GM18520 (cell line): ENCODE measurements around the gene BCAS4.

Source experiments
- ATAC-seq: cut with Tn5 transposase; IDR thresholded peaks from one replicate; pipeline ENCODE4 v1.9.1; 2021; ENCODE audit not compliant: unreplicated experiment

Gene BCAS4

DNA sequence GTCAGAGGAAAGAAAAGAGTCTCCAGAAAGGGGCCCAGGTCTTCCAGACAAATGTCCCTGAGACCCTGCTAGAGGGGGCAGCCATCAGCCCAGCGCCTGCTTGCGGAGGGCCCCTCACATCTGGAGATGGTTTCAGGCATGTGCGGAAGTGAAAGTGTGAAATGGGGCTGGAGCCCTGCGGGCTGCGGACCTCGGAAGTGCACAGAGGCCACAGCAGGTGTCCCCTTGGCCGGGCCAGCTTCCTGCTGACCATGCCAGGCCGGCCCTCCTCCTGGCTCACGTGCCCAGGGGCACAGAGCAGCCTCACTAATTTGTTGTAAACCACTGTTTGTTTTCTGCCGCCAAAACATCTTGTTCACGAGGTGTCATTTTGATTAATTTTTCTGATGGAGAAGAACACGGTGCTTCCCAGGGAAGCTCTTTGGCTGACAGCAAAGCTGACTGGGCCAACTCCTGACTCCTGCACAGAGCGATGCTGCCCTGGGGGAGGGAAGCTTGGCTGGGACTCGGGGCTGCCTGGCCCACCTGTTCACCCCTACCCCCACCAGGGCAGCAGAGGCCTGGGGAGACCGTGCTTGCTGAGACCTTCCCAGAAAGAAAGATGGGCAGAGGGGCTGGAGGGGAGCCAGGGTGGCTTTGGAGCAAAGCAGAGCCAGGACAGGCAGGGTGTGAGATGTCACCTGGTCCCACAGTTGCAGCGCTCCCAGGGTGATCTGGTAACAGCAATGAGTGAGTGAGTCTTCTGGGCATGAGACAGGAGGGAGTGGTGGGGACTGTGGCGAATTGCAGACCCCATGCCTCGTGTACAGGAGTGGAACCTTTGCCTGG is 54.2 kb downstream of the BCAS4 start:
- no peak for ATAC-seq

DNA sequence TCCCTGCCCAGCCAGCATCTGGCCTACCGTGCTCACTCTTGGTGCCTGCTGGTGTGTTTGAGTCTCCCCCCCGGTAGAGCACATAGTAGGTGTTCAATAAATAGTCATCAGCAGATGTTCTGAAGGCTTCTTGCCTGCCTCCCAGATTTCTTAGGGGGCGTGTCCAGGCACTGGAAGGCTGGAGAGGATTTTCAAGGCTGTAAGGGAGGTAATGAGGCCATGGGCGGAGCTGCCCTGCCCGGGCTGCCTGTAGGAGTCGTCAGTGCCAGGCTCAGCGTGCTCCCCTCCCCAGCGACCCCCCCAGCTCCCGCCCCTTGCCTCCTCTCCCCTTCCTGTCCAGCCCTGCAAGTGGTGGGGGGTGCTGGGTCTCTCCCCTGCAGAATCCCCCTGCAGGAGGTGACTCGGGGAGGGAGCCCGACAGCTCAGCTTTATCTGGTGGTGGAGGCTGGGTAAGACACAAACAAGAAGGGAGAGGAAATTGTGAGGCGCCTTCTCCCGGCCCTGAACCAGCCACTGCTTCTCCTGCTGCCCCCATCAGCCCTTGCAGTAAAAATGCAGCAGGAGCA is 55.9 kb downstream of the BCAS4 start:
- no peak for ATAC-seq

DNA sequence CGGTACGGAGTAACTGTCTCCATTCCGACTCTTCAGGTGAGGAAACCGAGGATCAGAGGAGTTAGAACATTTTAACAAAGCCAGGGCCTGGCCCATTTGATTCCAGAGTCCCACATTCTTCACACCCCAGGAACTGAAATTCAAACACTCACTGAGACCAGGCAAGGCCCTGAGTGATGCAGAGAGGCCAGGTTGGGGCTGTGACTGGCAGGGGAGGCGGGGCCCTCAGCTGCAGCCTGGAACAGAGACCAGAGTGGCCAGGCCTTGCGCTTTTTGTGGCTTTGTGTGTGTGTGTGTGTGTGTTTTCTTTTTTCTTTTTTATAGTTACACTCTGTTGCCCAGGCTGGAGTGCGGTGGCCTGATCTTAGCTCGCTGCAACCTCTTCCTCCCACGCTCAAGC is 57.2 kb downstream of the BCAS4 start:
- ATAC-seq = no peak

DNA sequence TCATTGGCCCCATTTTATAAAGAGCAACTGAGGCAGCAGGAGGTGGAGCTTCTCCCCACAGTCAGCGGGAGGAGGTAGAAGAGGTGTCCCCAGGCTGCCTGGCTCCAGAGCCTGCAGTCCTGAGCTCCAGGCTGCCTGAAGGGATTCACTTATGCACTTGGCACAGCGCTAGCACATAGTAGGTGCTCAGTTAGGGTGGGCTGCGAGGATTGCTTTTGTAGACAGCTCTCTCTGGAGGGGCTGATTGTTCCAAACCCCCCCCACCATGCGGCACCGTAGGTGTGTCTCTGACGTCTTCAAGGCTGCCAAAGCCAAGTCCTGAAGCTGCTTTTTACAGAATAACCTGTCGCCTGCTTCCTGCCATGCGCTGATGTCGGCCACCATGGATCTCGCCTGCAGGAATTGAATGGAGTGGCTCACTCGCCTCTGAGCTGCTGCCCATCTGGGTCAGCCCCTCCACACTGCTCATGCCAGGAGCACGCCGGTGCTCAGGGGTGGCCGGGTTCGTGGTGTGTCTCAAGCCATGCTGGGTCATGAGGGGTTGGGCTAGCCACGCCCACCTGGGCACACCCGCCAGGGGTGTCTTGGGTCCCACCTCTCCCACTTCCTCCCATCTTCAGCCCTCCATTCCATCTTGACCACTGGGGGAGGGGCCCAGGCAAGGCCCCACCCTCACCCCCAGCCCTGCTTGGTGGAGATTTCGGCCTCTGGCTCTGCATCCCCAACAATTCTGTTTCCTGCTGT is 59.8 kb downstream of the BCAS4 start:
- no peak for ATAC-seq

DNA sequence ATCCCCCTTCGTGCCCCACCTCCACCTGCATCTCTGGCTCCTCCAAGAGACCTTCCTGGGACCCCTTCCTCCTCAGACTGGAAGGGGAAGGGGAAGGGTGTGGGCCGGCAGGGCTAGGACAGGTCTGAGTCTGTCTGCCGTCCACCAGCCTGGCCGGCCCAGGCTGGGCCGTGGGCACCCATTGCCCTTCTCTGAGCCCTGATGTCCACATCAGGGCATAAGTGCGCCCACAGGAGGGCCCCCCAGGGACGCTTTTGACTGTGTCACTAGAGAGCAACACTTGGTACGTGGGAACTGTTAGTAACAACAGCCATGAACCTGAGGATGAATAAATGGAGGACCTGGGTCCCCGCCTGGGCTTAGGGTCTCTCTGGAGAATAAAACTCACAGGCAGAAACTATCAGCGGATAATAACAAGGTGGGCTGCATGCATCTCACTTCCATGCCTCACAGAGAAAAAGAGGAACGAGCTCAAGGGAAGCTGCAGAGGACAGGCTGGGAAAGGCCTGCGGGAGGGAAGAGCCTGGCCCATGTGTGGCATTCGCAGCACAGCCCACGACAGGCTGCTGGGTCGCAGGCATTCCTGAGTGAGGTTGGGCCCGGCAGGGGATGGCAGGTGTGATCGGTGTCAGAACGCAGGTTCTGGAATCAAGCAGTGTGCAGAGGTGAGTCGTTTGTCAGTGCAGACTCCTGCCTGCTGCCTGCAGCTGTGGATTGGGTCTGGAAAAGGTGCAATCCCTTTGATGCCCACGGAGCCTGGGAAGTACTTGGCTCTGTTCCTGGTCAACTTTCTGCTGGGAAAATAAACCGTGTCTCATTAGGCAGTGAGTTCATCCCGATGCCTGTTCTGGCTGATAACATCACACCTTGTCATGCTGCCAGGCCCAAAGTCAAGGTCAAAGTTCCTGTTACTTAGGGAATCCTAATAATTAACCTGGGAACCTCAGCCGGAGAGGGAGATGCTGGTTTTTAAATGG is 60.9 kb downstream of the BCAS4 start:
- ATAC-seq = no peak

DNA sequence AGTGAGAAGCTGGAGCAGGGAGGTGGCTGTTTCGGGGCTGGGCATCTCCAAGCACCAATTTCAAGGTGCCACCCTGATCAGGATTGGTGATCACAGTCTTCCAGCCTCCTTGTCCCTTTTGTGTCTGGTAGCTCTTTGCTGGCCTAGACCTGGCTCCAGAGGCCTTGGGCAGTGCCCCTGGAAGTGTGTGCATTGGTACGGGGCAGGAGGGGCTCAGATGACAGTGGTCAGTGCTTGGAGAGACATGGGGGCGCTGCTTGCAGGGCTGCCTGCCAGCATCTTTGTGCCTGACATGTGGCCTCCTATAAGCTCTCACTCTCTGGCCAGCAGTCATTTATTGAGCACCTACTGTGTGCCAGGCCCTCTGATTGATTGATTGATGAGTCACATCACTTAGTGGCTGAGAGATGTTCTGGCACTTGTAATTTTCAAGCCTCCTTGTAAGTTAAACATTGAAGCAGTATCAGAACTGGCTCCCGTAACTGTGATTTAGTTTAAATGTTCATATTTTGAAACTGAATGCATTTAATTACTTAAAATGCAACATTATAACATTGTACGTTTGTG is 61.7 kb downstream of the BCAS4 start:
- no peak for ATAC-seq

DNA sequence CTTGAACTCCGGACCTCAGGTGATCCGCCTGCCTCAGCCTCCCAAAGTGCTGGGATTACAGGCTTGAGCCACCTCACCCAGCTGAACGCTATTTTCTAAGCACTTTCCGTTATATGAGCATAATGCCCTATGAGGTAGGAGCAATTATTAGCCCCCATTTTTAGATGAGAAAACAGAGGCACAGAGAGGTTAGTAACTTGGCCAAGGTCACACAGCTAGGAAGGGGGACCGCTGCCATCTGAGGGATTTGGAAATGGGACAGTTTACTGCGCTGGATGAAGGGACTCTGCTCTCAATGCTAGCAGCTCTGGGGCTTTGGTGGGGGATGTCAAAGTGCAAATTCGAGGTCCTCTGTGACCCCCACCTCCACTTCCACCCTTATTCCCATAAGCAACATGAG is 62.5 kb downstream of the BCAS4 start:
- ATAC-seq = no peak

DNA sequence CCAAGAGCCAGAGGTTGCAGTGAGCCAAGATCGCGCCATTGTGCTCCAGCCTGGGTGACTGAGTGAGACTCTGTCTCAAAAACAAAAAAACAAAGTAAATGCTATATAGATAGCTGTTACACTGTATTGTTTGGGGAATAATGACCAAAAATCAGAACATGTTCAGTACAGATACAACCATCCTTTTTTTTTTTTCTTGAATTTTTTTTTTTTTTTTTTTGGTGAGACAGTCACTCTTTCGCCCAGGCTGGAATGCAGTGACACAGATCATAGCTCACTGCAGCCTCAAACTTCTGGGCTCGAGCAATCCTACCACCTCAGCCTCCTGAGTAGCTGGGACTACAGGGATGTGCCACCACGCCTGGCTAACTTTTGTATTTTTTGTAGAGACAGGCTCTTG is 63.7 kb downstream of the BCAS4 start:
- ATAC-seq = no peak

DNA sequence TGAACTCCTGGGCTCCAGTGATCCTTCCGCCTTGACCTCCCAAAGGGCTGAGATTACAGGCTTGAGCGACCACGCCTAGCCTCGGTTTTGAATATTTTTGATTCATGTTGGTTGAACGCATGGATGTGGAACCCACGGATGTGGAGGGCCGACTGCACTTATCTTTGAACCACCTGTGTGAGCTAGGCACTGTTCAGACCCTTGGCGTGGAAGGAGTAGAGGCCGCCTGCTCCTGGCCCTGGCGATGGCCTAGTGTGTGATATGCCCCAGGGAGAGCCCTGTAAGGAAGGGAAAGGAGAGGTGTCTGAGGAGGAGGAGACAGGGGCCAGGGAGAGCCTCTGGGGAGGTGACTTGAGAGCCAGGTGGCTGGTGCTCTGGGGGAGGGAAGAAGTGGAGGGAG is 64.3 kb downstream of the BCAS4 start:
- ATAC-seq = no peak

DNA sequence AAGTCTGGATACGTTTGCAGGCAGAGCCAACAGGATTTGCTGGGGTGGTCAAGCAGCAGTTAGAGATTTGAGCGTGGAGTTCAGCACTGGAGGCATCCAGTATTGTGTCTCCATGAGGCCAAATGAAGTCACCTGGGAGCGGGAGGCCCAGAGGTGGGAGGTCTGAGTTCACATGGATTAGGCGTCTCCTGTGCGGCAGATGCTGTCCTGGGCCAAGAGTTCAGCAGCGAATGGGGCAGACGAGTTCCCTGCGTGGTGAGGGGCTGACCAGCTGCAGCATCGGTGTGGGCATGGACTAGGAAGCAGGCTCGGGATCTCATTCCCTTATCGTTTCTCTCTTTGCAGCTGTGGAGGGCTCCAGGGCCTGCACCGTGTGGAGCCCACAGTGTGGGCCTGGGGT is 66.2 kb downstream of the BCAS4 start:
- ATAC-seq = no peak

DNA sequence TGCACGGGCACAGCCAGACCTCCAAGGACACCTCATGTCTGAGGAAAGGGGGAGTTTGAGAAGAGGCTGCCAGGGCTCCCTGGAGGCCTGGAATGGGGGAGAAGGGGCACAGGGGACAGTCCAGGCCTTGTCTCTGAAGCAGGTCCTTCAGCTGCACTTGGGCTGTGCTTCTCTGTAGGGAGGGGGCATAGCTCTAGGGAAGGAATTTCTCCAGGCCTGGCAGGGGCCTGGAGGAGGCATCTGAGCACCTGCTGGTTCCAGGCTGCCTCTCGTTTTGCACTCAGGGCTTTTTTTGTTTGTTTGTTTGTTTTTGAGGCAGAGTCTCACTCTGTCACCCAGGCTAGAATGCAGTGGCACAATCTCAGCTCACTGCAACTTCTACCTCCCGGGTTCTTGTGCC is 67.7 kb downstream of the BCAS4 start:
- ATAC-seq = no peak

DNA sequence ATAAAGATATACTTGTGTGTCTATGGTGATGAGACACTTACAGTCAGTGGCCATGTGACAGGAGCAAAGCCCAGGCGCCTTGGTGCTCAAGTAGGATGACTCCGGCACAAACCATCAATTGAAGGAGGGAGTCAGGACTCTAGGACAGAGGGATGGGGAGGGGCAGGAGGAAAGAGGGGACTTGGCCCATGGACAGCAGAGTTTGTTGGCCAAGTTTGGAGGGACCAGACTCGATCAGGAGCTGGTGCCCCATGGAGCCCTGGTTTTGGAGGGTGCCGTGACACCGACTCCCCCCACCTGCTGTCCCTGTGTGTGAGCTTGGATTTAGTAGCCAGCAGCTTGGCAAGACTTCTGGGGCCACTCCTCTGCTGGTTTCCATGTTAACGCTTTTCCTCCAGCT is 70.3 kb downstream of the BCAS4 start:
- no peak for ATAC-seq

DNA sequence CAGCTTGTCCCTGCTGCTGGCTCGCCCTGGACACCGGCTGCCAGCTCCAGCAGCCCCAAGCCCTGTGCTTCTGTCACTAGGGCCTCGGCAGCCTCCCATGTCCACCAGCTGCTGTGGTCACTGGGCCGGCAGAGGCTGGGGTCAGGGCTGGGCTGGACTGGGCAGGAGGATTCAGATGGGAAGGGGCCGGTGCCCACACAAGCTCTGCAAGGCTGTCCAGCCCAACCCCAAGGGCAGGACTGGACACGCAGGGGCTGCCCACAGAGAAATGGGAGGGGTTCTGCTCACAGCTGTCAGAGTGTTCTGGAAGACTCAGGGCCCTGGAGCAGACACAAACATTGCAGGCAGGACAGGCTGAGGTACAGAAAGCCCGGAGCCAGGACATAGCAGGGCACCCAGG is 70.7 kb downstream of the BCAS4 start:
- ATAC-seq = no peak

DNA sequence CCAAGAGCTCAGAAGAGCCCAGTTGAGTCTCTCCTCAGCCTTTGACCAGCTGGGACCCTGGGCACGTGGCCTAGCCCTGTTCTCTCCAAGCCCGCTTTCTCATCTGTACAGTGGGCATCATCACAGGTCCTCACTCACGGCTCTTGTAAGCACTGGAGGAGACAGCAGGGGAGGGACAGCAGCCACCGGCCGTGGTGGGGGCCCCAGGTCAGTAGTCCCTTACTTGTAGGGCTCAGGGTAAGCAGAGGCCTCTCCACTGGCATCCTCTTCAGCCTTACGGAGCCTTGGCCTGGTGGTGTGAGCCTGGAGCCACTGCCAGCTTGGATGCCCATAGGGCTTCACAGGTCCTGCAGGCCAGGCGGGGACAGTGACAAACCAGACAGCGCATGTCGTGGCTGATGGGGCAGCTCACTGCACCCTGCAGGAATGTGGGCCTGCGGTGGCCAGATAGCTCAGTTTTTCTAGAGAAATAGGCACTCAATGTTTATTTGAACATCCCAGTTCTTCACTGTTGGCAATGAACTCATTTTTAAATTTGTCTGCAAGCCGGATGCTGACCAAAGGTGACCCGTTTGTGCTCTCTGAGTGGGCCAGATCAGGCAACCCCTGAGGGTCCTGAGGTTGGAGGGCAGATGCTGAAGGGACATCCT is 71.3 kb downstream of the BCAS4 start:
- no peak for ATAC-seq

DNA sequence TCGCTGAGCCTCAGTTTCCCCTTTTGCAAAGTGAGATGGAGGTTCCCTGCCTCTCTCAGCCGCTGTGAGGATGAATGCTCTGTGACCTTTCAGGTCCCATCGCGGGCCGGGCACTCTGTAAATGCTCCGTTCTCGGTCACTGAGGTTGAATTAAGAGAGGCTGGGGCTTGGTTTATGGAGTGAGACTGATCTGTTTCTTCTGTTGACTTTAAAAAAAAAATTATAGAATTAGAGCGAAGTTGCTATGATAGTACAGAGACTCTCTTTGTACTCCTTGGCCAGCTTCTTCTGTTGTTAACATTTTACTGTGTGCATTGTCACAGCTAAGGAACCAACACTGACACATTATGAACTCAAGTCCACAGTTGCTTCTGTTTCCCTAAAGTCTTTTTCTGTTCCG is 72.0 kb downstream of the BCAS4 start:
- ATAC-seq = no peak

DNA sequence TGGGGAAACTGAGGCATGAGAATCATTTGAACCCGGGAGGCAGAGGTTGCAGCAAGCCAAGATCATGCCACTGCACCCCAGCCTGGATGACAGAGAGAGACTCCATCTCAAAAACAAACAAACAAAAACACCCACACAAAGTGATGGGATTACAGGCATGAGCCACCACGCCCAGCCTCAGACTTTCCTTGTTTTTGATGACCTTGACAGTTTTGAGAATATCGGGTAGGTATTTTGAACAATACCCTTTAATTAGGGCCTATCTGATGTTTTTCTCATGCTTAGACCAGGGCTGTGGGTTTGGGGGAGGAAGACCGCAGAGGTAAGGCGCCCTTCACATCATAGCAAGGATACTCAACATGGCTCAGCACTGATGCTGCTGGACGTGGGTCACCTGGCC is 72.9 kb downstream of the BCAS4 start:
- ATAC-seq = no peak

DNA sequence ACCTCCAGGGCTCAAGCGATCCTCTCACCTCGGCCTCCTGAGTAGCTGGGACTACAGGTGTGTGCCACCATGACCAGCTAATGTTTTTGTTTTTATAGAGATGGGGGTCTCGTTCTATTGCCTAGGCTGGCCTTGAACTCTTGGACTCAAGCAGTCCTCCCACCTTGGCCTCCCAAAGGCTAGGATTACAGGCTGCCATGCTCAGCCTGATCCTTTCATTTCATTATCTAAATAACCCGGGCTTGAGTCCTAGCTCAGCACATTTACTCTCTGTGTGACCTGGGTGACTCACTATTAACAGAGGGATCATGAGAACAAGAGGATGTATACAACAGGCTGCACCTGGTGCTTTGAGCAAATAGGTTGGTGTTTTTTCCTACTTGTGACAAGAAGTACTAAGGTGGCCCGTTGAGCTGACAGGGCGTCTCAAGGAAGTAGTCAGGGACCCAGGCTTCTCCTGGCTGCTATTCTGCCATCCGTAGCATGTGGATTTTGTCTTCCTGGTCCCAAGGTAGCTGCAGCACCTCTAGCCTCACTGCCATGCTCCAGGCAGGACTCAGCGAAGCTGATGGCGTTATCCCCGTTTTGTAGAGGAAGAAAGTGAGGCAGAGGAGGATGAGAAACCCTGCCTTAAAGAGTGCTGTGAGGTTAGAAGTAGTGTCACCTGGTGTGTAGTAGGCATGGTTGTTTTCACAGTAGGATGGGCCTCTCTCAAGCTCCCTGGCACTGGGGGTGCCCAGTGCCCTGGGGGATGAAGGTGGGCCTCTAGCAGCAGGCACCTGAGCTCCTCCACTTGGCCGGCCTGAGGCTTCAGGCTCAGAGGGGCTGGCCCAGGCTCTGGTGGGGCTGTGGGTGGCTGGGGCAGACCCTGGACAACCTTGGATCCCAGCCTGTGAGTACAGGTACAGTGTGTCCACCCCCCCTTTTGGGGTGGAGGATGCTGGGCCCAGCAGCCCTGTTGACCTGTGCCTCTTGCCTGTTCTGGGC is 73.9 kb downstream of the BCAS4 start:
- ATAC-seq = no peak

DNA sequence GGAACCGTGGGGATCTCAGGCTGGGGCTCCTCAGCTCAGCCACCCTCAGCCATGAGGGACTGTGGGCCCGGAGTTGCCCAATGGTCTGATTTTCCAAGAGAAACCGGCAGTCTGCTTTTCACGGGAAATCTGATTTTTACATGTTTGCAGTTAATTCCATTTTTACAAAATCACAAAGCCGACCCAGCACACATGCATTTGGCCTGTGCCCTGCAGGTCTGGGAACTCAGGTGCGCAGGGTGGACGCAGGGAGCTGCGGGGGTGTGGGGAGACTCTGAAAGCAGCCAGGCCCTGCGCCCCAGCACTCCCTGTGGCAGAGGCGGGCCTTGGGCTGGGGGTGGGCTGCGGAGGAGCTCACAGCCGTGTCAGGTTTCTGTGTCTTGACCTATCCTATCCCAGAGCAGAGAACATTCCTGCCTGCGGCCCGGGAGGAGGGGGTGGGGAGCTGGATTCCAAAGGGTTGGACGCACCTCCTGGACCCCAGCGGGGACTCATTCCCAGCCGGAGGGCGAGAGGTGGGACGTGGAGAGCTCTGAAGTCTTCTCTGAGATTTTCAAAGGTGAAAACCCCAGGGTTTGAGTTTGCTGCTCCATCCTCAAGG is 75.8 kb downstream of the BCAS4 start:
- no peak for ATAC-seq
